ENCODE measurements around the gene UAP1.

- TF ChIP-seq POLR2A (IDR thresholded peaks at IDR 0.05) (no peak), CTCF (IDR thresholded peaks at IDR 0.05) (peak in 9 of 12 donors; percentile 5 to 52 (median 30))
Measured at GRCh38 chr1:162627662-162628296, 66.3 kb downstream of the UAP1 start.
